Measurements from ENCODE around the gene ELMO1. TPM values are rescaled to one million over a fixed set of nuclear protein-coding genes. Genes with fewer than 3 reads are reported as not detected.

ELMO1 gene
- total and polyA plus RNA-seq, 2 of the 13 experiments (the other 11 are each of a cell fraction or from before 2014, with no cell fraction given): 0.11 to 0.17 TPM

- TF ChIP-seq ZNF431 (CRISPR knock-in tag; IDR thresholded peaks at IDR 0.05; ENCODE audit: borderline replicate concordance, low read depth): 0 out of 2 replicates have a peak, but pooled peaks have one; percentile 55
- TF ChIP-seq ZNF564 (CRISPR knock-in tag; IDR thresholded peaks at IDR 0.05): no peak
- no peak for TF ChIP-seq KLF13 (CRISPR knock-in tag; IDR thresholded peaks at IDR 0.05)
- peak; percentile 96 for TF ChIP-seq AHDC1 (CRISPR knock-in tag; IDR thresholded peaks at IDR 0.05; ENCODE audit: borderline replicate concordance)
- peak; percentile 35; the same call in 1 of the 2 replicates for TF ChIP-seq RAD51 (IDR thresholded peaks at IDR 0.05; ENCODE audit: borderline replicate concordance)
- TF ChIP-seq ELF1 (CRISPR knock-in tag; IDR thresholded peaks at IDR 0.05): no peak
- TF ChIP-seq RXRA (CRISPR knock-in tag; IDR thresholded peaks at IDR 0.05): peak; percentile 61; the same call in 1 of the 2 replicates
- peak; percentile 63; the same call in 1 of the 2 replicates for TF ChIP-seq MIER2 (CRISPR knock-in tag; IDR thresholded peaks at IDR 0.05)
- TF ChIP-seq ERF (CRISPR knock-in tag; IDR thresholded peaks at IDR 0.05): 0 out of 2 replicates have a peak, but pooled peaks have one; percentile 32
- TF ChIP-seq LBX2 (CRISPR knock-in tag; IDR thresholded peaks at IDR 0.05; ENCODE audit: borderline replicate concordance): no peak
- TF ChIP-seq ADNP (CRISPR knock-in tag; IDR thresholded peaks at IDR 0.05): no peak
- no peak for TF ChIP-seq ZNF34 (CRISPR knock-in tag; IDR thresholded peaks at IDR 0.05; ENCODE audit: borderline replicate concordance)
- TF ChIP-seq ZBTB4 (CRISPR knock-in tag; IDR thresholded peaks at IDR 0.05; ENCODE audit: borderline replicate concordance): peak; percentile 40; the same call in 1 of the 2 replicates
- TF ChIP-seq DPF2 (CRISPR knock-in tag; IDR thresholded peaks at IDR 0.05; ENCODE audit: borderline replicate concordance, low read depth): peak; percentile 95
- peak; percentile 41; the same call in 1 of the 2 replicates for TF ChIP-seq ZNF501 (CRISPR knock-in tag; IDR thresholded peaks at IDR 0.05)
- no peak for TF ChIP-seq RAD21 (CRISPR knock-in tag; IDR thresholded peaks at IDR 0.05)
- no peak for TF ChIP-seq CEBPZ (IDR thresholded peaks at IDR 0.05; ENCODE audit: low read length)
- no peak for TF ChIP-seq ZNF790 (CRISPR knock-in tag; IDR thresholded peaks at IDR 0.05; ENCODE audit: borderline replicate concordance)
Measured at GRCh38 chr7:37191797-37192196, 256.9 kb downstream of the ELMO1 start (continued).

Measured in HepG2 (cell line).